GM19238 (cell line): ENCODE data around the gene FHL1.
A peak's percentile ranks its signal among the peaks of the same experiment; 100 is the strongest.

ENCODE experiments used
- DNase-seq: peaks from one replicate; pipeline ENCODE4 v3.0.0; 2011; ENCODE audit warnings: low spot score; ENCODE audit not compliant: insufficient read length

The FHL1 gene

GRCh38 chrX:136251041-136251991 is 104.0 kb downstream of the FHL1 start, which contains the start of gene MAP7D3:
Gene MAP7D3, minus strand, starts transcription at chrX:136251400. Its CDS starts 42 bp downstream, at chrX:136251358.
- DNase-seq: peak; percentile 71

GRCh38 chrX:136255541-136255940 is 108.2 kb downstream of the FHL1 start:
- no peak for DNase-seq

- DNase-seq: no peak
These were observed 108.7 kb downstream of the FHL1 start for GRCh38 chrX:136256026-136256425.

GRCh38 chrX:136258951-136259350 is 111.6 kb downstream of the FHL1 start:
- DNase-seq: no peak

- no peak for DNase-seq
These were observed 112.2 kb downstream of the FHL1 start for GRCh38 chrX:136259543-136259942.

- no peak for DNase-seq
These were observed 113.4 kb downstream of the FHL1 start for GRCh38 chrX:136260776-136261175.
